CD14-positive monocyte (primary cell): ENCODE measurements around the gene FREM2. TPM values are rescaled to one million over a fixed set of nuclear protein-coding genes. Genes with fewer than 3 reads are reported as not detected.

ENCODE experiments used
- DNase-seq, 3 donors: peaks; one replicate each; pipeline ENCODE4 v3.0.0-alpha.2; 2011 to 2022
- H2AFZ ChIP-seq: 2 replicates; pipeline ENCODE4 v1.6.0; 2012; ENCODE audit warnings: mild to moderate bottlenecking, low read depth, low read length, inconsistent platforms; ENCODE audit not compliant: insufficient read depth, poor library complexity, severe bottlenecking
- H3K27ac ChIP-seq, 2 donors: 1 replicate in 1 of 2; 2 replicates in 1 of 2; pipeline ENCODE4 v1.5.1; 2012 to 2013; ENCODE audit warnings: low read length in 2 of 2, control low read depth in 1 of 2, inconsistent platforms in 1 of 2, low read depth in 1 of 2, mild to moderate bottlenecking in 1 of 2
- H3K27me3 ChIP-seq, 2 donors: one replicate each; pipeline versions ENCODE4 v1.6.0 to v1.6.1; 2011 to 2013; ENCODE audit warnings: low read length in 2 of 2; ENCODE audit not compliant: control insufficient read depth in 2 of 2, insufficient read depth in 2 of 2
- H3K36me3 ChIP-seq, 2 donors: replicated peaks in 1 of 2; 1 replicate in 1 of 2; 2 replicates in 1 of 2; pipeline versions ENCODE4 v1.5.1 to v1.6.1; 2012 to 2013; ENCODE audit warnings: low read length in 2 of 2, control low read depth in 1 of 2, inconsistent platforms in 1 of 2, mild to moderate bottlenecking in 1 of 2; ENCODE audit not compliant: insufficient read depth in 2 of 2, control insufficient read depth in 1 of 2
- H3K4me1 ChIP-seq, 2 donors: 1 replicate in 1 of 2; 2 replicates in 1 of 2; pipeline versions ENCODE4 v1.5.1 to v1.6.1; 2012 to 2013; ENCODE audit warnings: low read length in 2 of 2, control low read depth in 1 of 2, inconsistent platforms in 1 of 2, mild to moderate bottlenecking in 1 of 2, moderate library complexity in 1 of 2; ENCODE audit not compliant: insufficient read depth in 2 of 2, control insufficient read depth in 1 of 2
- H3K4me2 ChIP-seq: replicated peaks from 2 replicates; pipeline ENCODE3; 2012; ENCODE audit warnings: low read length, moderate library complexity, mild to moderate bottlenecking; ENCODE audit not compliant: poor library complexity, severe bottlenecking; ENCODE audit errors: extremely low read depth
- H3K4me3 ChIP-seq, 3 experiments: fragments of 200-600 bp in 1 of 3; sonication (generic) in 1 of 3; replicated peaks in 1 of 3; 1 replicate in 2 of 3; 2 replicates in 1 of 3; pipeline ENCODE4 v1.5.1; 2011 to 2013; ENCODE audit warnings: low read length in 3 of 3, mild to moderate bottlenecking in 3 of 3, control low read depth in 2 of 3, low read depth in 2 of 3, inconsistent platforms in 1 of 3, moderate library complexity in 1 of 3
- H3K79me2 ChIP-seq: 2 replicates; pipeline ENCODE4 v1.6.0; 2012; ENCODE audit warnings: mild to moderate bottlenecking, control low read depth, inconsistent platforms, low read length, moderate library complexity; ENCODE audit not compliant: insufficient read depth
- H3K9ac ChIP-seq: 2 replicates; pipeline ENCODE4 v1.6.0; 2017; ENCODE audit warnings: low read length, mild to moderate bottlenecking; ENCODE audit not compliant: insufficient read depth, poor library complexity, severe bottlenecking
- H3K9me3 ChIP-seq, 2 donors: replicated peaks in 1 of 2; 1 replicate in 1 of 2; 2 replicates in 1 of 2; pipeline versions ENCODE4 v1.5.1 to v1.6.1; 2012 to 2013; ENCODE audit warnings: low read length in 2 of 2, control low read depth in 1 of 2; ENCODE audit not compliant: control insufficient read depth in 1 of 2, insufficient read depth in 1 of 2
- H4K20me1 ChIP-seq: 2 replicates; pipeline ENCODE4 v1.6.0; 2012; ENCODE audit warnings: mild to moderate bottlenecking, low read length, control low read depth, moderate library complexity; ENCODE audit not compliant: insufficient read depth
- H3K27ac Mint-ChIP-seq, 7 donors: one replicate each; pipeline ENCODE4 v1.8.0; 2020; ENCODE audit warnings: mild to moderate bottlenecking in 7 of 7, mixed read lengths in 7 of 7, moderate library complexity in 6 of 7, inconsistent platforms in 2 of 7
- H3K27me3 Mint-ChIP-seq, 3 donors: one replicate each; pipeline ENCODE4 v1.8.0; 2021 to 2022; ENCODE audit warnings: low read depth in 3 of 3, mild to moderate bottlenecking in 3 of 3, mixed read lengths in 3 of 3, moderate library complexity in 3 of 3, inconsistent platforms in 1 of 3
- H3K36me3 Mint-ChIP-seq, 2 donors: one replicate each; pipeline ENCODE4 v1.8.0; 2020; ENCODE audit warnings: mixed read lengths in 2 of 2, inconsistent platforms in 1 of 2, mild to moderate bottlenecking in 1 of 2
- H3K4me1 Mint-ChIP-seq: one replicate; pipeline ENCODE4 v1.8.0; 2020; ENCODE audit warnings: mild to moderate bottlenecking, mixed read lengths
- H3K4me3 Mint-ChIP-seq, 2 donors: one replicate each; pipeline ENCODE4 v1.8.0; 2020; ENCODE audit warnings: mild to moderate bottlenecking in 2 of 2, mixed read lengths in 2 of 2, moderate library complexity in 1 of 2
- H3K9me3 Mint-ChIP-seq, 7 donors: one replicate each; pipeline ENCODE4 v1.8.0; 2020 to 2022; ENCODE audit warnings: mixed read lengths in 7 of 7, mild to moderate bottlenecking in 6 of 7, moderate library complexity in 6 of 7, inconsistent platforms in 2 of 7
- CTCF ChIP-seq: fragments of 200-600 bp; IDR thresholded peaks from one replicate; pipeline ENCODE4 v1.8.0; 2022; ENCODE audit warnings: antibody characterized with exemption, mild to moderate bottlenecking
- WGBS: methylation state at CpG from one replicate; pipeline ENCODE4 v1.1.5; 2013; ENCODE audit warnings: missing lambda C conversion rate; ENCODE audit not compliant: insufficient coverage; 5-methylcytosine and 5-hydroxymethylcytosine counted together
- intact Hi-C, 2 donors: fragments of 100-400 bp; cut with micrococcal nuclease; formaldehyde crosslinking; loops; one replicate each; pipeline versions ENCODE4 v1.15.0 to v1.15.1; 2023
- polyA plus RNA-seq, 3 donors: library from polyadenylated mRNA; depleted of rRNA in 1 of 3; unstranded in 2 of 3; stranded (reverse) in 1 of 3; fragments of 300-500 nt in 2 of 3; fragments of >200 nt in 1 of 3; fragmentation: Illumina TruSeq in 2 of 3; gene quantifications; 1 replicate in 2 of 3; 2 replicates in 1 of 3; pipeline ENCODE4 v1.2.3, GENCODE V29; 2012 to 2021

Gene FREM2
- polyA plus RNA-seq, 3 donors = not detected

- Histone ChIP-seq H3K9ac (no peak overlapping the region), H4K20me1 (no peaks in the 10 kb centered on the region), H3K9me3 (no peaks in the 10 kb centered on the region), H3K4me3 (no peak overlapping the region), H3K36me3 (no peaks in the 10 kb centered on the region), H3K27ac (no peak overlapping the region), H3K79me2 (no peaks in the 10 kb centered on the region), H3K4me2 (no peak overlapping the region), H3K4me1 (no peaks in the 10 kb centered on the region), H2AFZ (no peak overlapping the region), H3K27me3 (peaks cover 19 to 32% of the 10 kb centered on the region in 2 donors)
- H3K4me3 Mint-ChIP-seq = no peak overlapping the region
- H3K27ac Mint-ChIP-seq = no peak overlapping the region
- intact Hi-C loops = no loop called here
- H3K9me3 Mint-ChIP-seq = peaks cover 0 to 5% (median 0%) of the 10 kb centered on the region in 7 donors
- no peak for DNase-seq
- H3K36me3 Mint-ChIP-seq = no peaks in the 10 kb centered on the region
- WGBS = no CpG with 5 or more reads among the region's 2 CpGs
- no peaks in the 10 kb centered on the region for H3K4me1 Mint-ChIP-seq
- peaks cover 23 to 36% (median 27%) of the 10 kb centered on the region in 3 donors for H3K27me3 Mint-ChIP-seq
- TF ChIP-seq CTCF = no peak
These were observed 1.4 kb upstream of the FREM2 start for GRCh38 chr13:38685431-38685830.

- H3K27ac Mint-ChIP-seq = no peak overlapping the region
- H2AFZ ChIP-seq = no peak overlapping the region
- H4K20me1 ChIP-seq = no peaks in the 10 kb centered on the region
- no peaks in the 10 kb centered on the region for H3K9me3 ChIP-seq
- H3K4me3 Mint-ChIP-seq = peak overlapping the region in 1 of 2 donors; percentile 59
- no peaks in the 10 kb centered on the region for H3K4me1 Mint-ChIP-seq
- 2% methylated on average over 14 of the region's 14 CpGs for WGBS
- no peak overlapping the region for H3K4me3 ChIP-seq
- TF ChIP-seq CTCF = no peak
- H3K27me3 Mint-ChIP-seq = peaks cover 23 to 36% (median 27%) of the 10 kb centered on the region in 3 donors
- H3K27ac ChIP-seq = no peak overlapping the region
- peaks cover 0 to 5% (median 0%) of the 10 kb centered on the region in 7 donors for H3K9me3 Mint-ChIP-seq
- H3K36me3 Mint-ChIP-seq = no peaks in the 10 kb centered on the region
- H3K36me3 ChIP-seq = no peaks in the 10 kb centered on the region
- H3K4me1 ChIP-seq = no peaks in the 10 kb centered on the region
- H3K4me2 ChIP-seq = no peak overlapping the region
- intact Hi-C loops = no loop called here
- no peak overlapping the region for H3K9ac ChIP-seq
- DNase-seq = no peak
- no peaks in the 10 kb centered on the region for H3K79me2 ChIP-seq
- peaks cover 19 to 32% of the 10 kb centered on the region in 2 donors for H3K27me3 ChIP-seq
These were observed 802 bp upstream of the FREM2 start for GRCh38 chr13:38685974-38686576.
